ENCODE measurements around the gene TUBGCP4. TPM values are rescaled to one million over a fixed set of nuclear protein-coding genes. Genes with fewer than 3 reads are reported as not detected.

Gene TUBGCP4
- total and polyA plus RNA-seq, 9 of the 15 experiments (the other 6 are each of a cell fraction or from before 2014, with no cell fraction given), result 10.7 to 50.2 (median 29.6) TPM

DNA sequence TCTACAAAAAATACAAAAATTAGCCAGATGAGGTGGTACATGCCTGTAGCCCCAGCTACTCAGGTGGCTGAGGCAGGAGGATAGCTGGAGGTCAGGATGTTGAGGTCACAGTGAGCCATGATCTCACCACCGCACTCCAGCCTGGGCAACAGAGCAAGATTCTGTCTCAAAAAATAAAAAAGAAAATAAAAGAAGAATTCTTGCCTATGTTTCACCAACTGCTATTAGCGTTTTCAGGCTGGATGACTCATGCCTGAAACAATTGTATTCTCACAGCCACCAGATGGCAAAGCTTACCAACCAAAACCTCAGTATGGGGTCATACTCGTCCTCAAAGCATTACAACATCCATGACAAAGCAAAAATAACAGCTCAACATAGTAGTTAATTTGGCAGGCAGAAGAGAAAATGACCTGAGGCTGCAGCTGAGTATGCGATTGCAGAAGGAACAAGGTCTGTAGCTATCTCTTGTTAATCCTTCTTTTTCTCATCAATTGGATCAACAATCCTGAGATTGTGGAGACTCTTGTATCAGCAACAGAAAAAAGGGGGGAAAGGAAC, 69.9 kb downstream of the TUBGCP4 start (continued):
- TF ChIP-seq NCOR1 (IDR thresholded peaks at IDR 0.05) (no peak; the same call in 1 of the 2 replicates), CHAMP1 (IDR thresholded peaks at IDR 0.05) (peak; percentile 45; the same call in 1 of the 2 replicates), FOXP4 (CRISPR knock-in tag; IDR thresholded peaks at IDR 0.05; ENCODE audit: borderline replicate concordance) (no peak), SAFB2 (IDR thresholded peaks at IDR 0.05; ENCODE audit: borderline replicate concordance, low read depth, low read length, severe bottlenecking) (no peak), DPF2 (IDR thresholded peaks at IDR 0.05) (peak; percentile 86), SAP30 (IDR thresholded peaks at IDR 0.05; ENCODE audit: borderline replicate concordance, insufficient read depth, low read depth, low read length, poor library complexity, severe bottlenecking) (no peak), MIER1 (IDR thresholded peaks at IDR 0.05; ENCODE audit: low read depth) (no peak), SOX6 (IDR thresholded peaks at IDR 0.05) (peak; percentile 77), POLR2A (conservative IDR thresholded peaks at IDR 0.05) (no peak), POLR3G (IDR thresholded peaks at IDR 0.05; ENCODE audit: extremely low read depth, insufficient read length, insufficient replicate concordance) (no peak), CEBPG (CRISPR knock-in tag; IDR thresholded peaks at IDR 0.05) (peak; percentile 84), CEBPG (tag; conservative IDR thresholded peaks at IDR 0.05 in 1 of 2, IDR thresholded peaks at IDR 0.05 in 1 of 2) (peak; percentile 84 to 86), NFYB (IDR thresholded peaks at IDR 0.05; ENCODE audit: extremely low read depth, insufficient read length) (no peak), HNRNPL (IDR thresholded peaks at IDR 0.05; ENCODE audit: low read depth, low read length) (no peak), PCBP1 (IDR thresholded peaks at IDR 0.05; ENCODE audit: low read depth, low read length, poor library complexity, severe bottlenecking) (no peak), LEF1 (IDR thresholded peaks at IDR 0.05) (peak; percentile 40; the same call in 1 of the 2 replicates), POU5F1 (IDR thresholded peaks at IDR 0.05; ENCODE audit: borderline replicate concordance, low read depth, low read length, partially characterized antibody) (no peak)
- TF ChIP-seq, protein P1, sequence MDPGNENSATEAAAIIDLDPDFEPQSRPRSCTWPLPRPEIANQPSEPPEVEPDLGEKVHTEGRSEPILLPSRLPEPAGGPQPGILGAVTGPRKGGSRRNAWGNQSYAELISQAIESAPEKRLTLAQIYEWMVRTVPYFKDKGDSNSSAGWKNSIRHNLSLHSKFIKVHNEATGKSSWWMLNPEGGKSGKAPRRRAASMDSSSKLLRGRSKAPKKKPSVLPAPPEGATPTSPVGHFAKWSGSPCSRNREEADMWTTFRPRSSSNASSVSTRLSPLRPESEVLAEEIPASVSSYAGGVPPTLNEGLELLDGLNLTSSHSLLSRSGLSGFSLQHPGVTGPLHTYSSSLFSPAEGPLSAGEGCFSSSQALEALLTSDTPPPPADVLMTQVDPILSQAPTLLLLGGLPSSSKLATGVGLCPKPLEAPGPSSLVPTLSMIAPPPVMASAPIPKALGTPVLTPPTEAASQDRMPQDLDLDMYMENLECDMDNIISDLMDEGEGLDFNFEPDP (CRISPR knock-in tag; IDR thresholded peaks at IDR 0.05), result no peak
- TF ChIP-seq, protein P2, sequence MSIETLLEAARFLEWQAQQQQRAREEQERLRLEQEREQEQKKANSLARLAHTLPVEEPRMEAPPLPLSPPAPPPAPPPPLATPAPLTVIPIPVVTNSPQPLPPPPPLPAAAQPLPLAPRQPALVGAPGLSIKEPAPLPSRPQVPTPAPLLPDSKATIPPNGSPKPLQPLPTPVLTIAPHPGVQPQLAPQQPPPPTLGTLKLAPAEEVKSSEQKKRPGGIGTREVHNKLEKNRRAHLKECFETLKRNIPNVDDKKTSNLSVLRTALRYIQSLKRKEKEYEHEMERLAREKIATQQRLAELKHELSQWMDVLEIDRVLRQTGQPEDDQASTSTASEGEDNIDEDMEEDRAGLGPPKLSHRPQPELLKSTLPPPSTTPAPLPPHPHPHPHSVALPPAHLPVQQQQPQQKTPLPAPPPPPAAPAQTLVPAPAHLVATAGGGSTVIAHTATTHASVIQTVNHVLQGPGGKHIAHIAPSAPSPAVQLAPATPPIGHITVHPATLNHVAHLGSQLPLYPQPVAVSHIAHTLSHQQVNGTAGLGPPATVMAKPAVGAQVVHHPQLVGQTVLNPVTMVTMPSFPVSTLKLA (conservative IDR thresholded peaks at IDR 0.05), result peak in 1 of 2 experiments; percentile 46; a peak in 1 of 4 replicates
- TF ChIP-seq, protein P3, sequence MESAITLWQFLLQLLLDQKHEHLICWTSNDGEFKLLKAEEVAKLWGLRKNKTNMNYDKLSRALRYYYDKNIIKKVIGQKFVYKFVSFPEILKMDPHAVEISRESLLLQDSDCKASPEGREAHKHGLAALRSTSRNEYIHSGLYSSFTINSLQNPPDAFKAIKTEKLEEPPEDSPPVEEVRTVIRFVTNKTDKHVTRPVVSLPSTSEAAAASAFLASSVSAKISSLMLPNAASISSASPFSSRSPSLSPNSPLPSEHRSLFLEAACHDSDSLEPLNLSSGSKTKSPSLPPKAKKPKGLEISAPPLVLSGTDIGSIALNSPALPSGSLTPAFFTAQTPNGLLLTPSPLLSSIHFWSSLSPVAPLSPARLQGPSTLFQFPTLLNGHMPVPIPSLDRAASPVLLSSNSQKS (CRISPR knock-in tag; IDR thresholded peaks at IDR 0.05), result no peak

All from K562 (cell line).